Keratinocyte (primary cell): Measurements from ENCODE around the gene E4F1. TPM values are rescaled to one million over a fixed set of nuclear protein-coding genes. Genes with fewer than 3 reads are reported as not detected.

ENCODE experiments used
- DNase-seq: peaks from one replicate; pipeline ENCODE4 v3.0.0-alpha.2; 2011; ENCODE audit warnings: low read depth, missing footprints, low spot score
- FAIRE-seq: peaks from 2 replicates; lab custom pipeline; 2011; peaks lifted over from hg19 to GRCh38; lab: Jason Lieb, UNC
- H2AFZ ChIP-seq: 2 replicates; pipeline ENCODE4 v1.6.0; 2012; ENCODE audit warnings: low read length, control low read depth, inconsistent platforms; ENCODE audit not compliant: control insufficient read depth
- H3K27ac ChIP-seq: 2 replicates; pipeline ENCODE4 v1.5.1; 2011; ENCODE audit warnings: low read length; ENCODE audit not compliant: control insufficient read depth, insufficient read depth
- H3K27me3 ChIP-seq: 3 replicates; pipeline ENCODE4 v1.6.0; 2011; ENCODE audit warnings: low read length; ENCODE audit not compliant: control insufficient read depth, insufficient read depth; ENCODE audit errors: extremely low read depth
- H3K36me3 ChIP-seq, 2 experiments: 2 replicates in 1 of 2; 3 replicates in 1 of 2; pipeline ENCODE4 v1.5.1; 2011; ENCODE audit warnings: low read length in 2 of 2, mild to moderate bottlenecking in 1 of 2; ENCODE audit not compliant: control insufficient read depth in 2 of 2, insufficient read depth in 2 of 2; ENCODE audit errors: extremely low read depth in 1 of 2
- H3K4me1 ChIP-seq: 3 replicates; pipeline ENCODE4 v1.5.1; 2011; ENCODE audit warnings: low read length; ENCODE audit not compliant: control insufficient read depth, insufficient read depth; ENCODE audit errors: extremely low read depth
- H3K4me2 ChIP-seq: 3 replicates; pipeline ENCODE4 v1.6.0; 2011; ENCODE audit warnings: low read depth, low read length; ENCODE audit not compliant: control insufficient read depth, insufficient read depth; ENCODE audit errors: extremely low read depth
- H3K4me3 ChIP-seq, 3 experiments: fragments of 200-600 bp in 1 of 3; sonication (generic) in 1 of 3; 2 replicates in 2 of 3; 3 replicates in 1 of 3; pipeline ENCODE4 v1.5.1; 2011 to 2016; ENCODE audit warnings: low read length in 3 of 3, mild to moderate bottlenecking in 3 of 3, control low read depth in 2 of 3, inconsistent platforms in 1 of 3, low read depth in 1 of 3, mixed read lengths in 1 of 3, mixed run types in 1 of 3, moderate library complexity in 1 of 3; ENCODE audit not compliant: control insufficient read depth in 2 of 3, insufficient read depth in 2 of 3; ENCODE audit errors: extremely low read depth in 1 of 3
- H3K79me2 ChIP-seq: 2 replicates; pipeline ENCODE4 v1.6.0; 2012; ENCODE audit warnings: low read length; ENCODE audit not compliant: control insufficient read depth, insufficient read depth
- H3K9ac ChIP-seq: 3 replicates; pipeline ENCODE4 v1.6.0; 2011; ENCODE audit warnings: low read length; ENCODE audit not compliant: control insufficient read depth, insufficient read depth; ENCODE audit errors: extremely low read depth
- H3K9me1 ChIP-seq: 3 replicates; pipeline ENCODE4 v1.6.0; 2011; ENCODE audit warnings: low read length; ENCODE audit not compliant: control insufficient read depth, insufficient read depth; ENCODE audit errors: extremely low read depth
- H3K9me3 ChIP-seq: 2 replicates; pipeline ENCODE4 v1.5.1; 2012; ENCODE audit warnings: low read depth, low read length; ENCODE audit not compliant: control insufficient read depth
- H4K20me1 ChIP-seq: 3 replicates; pipeline ENCODE4 v1.6.0; 2011; ENCODE audit warnings: low read length; ENCODE audit not compliant: control insufficient read depth, insufficient read depth; ENCODE audit errors: extremely low read depth
- CTCF ChIP-seq, 3 experiments: IDR thresholded peaks in 1 of 3; conservative IDR thresholded peaks in 1 of 3; optimal IDR thresholded peaks in 1 of 3; 2 replicates in 2 of 3; 3 replicates in 1 of 3; pipeline versions ENCODE3 to v1.5.1; 2011; ENCODE audit warnings: low read length in 3 of 3, mild to moderate bottlenecking in 3 of 3, moderate library complexity in 2 of 3, control low read depth in 1 of 3, inconsistent platforms in 1 of 3; ENCODE audit not compliant: insufficient read depth in 2 of 3; ENCODE audit errors: extremely low read depth in 1 of 3
- EZH2 ChIP-seq: IDR thresholded peaks from one replicate; pipeline ENCODE4 v1.6.1; 2012; ENCODE audit warnings: inconsistent platforms, mild to moderate bottlenecking, low read length, moderate library complexity
- dilution Hi-C: fragments of 300-500 bp; cut with MboI; formaldehyde crosslinking; loops from one replicate; pipeline ENCODE4 v1.7.0; 2020; ENCODE audit warnings: low sequenced_read_pairs; ENCODE audit not compliant: extremely low pct_ligation_motif_present
- polyA plus RNA-seq, 5 experiments: library from polyadenylated mRNA; depleted of rRNA in 3 of 5; stranded (reverse) in 3 of 5; stranded (forward) in 1 of 5; unstranded in 1 of 5; fragments of >200 nt; gene quantifications; 1 replicate in 1 of 5; 2 replicates in 3 of 5; 3 replicates in 1 of 5; pipeline versions ENCODE4 v1.2.1 to v1.2.3, GENCODE V29; 2011 to 2012; ENCODE audit warnings: missing spikeins in 2 of 5, low read depth in 1 of 5, low replicate concordance in 1 of 5

The E4F1 gene
- polyA plus RNA-seq, 1 donor (not counting 4 experiments of a cell fraction or from before 2014, with no cell fraction given), result 10.5 TPM

- H3K9me3 ChIP-seq, result no peaks in the 10 kb centered on the region
- dilution Hi-C loops, result no loop called here
- DNase-seq (no peak), FAIRE-seq (no peak)
- peak within 1 kb of the TSS; percentile 92 for H3K9ac ChIP-seq
- peaks cover 20% of the 10 kb centered on the region for H3K79me2 ChIP-seq
- peak within 1 kb of the TSS; percentile 96 for H3K4me2 ChIP-seq
- H3K27ac ChIP-seq, result peak within 1 kb of the TSS; percentile 90
- H3K36me3 ChIP-seq, result peaks cover 0 to 15% of the 10 kb centered on the region in 2 experiments
- H3K4me1 ChIP-seq, result peaks cover 13% of the 10 kb centered on the region
- no peaks in the 10 kb centered on the region for H3K27me3 ChIP-seq
- no peaks in the 10 kb centered on the region for H3K9me1 ChIP-seq
- H2AFZ ChIP-seq, result peak within 1 kb of the TSS; percentile 89
- peak within 1 kb of the TSS; percentile 61 to 93 (median 80) for H3K4me3 ChIP-seq
- TF ChIP-seq EZH2 (no peak), CTCF (optimal IDR thresholded peaks at IDR 0.05 in 1 of 3, IDR thresholded peaks at IDR 0.05 in 1 of 3, conservative IDR thresholded peaks at IDR 0.05 in 1 of 3; ENCODE audit: extremely low read depth in 1 of 3, insufficient read depth in 2 of 3, low read length in 3 of 3) (no peak)
- no peaks in the 10 kb centered on the region for H4K20me1 ChIP-seq
Observed at GRCh38 chr16:2214719-2214968, 8.7 kb upstream of the E4F1 start, which contains the start of gene PGP. PGP (minus strand) TSS chr16:2214840; CDS start chr16:2214777, 63 bp downstream.

DNA sequence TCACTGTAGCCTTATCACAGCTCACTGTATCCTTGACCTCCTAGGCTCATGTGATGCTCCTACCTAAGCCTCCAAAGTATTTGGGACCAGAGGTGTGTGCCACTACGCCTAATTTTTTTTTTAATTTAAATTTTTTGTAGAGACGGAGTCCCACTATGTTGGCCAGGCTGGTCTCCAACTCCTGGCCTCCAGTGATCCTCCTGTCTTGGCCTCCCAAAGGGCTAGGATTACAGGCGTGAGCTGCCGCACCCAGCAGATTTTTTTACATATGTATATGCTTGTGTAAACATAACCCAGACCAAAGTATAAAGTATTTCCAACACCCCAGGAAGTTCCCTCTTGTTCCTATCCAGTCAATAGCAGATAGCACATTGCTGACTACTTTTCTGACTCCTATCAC, 7.1 kb upstream of the E4F1 start:
- no peak for TF ChIP-seq CTCF (optimal IDR thresholded peaks at IDR 0.05 in 1 of 3, IDR thresholded peaks at IDR 0.05 in 1 of 3, conservative IDR thresholded peaks at IDR 0.05 in 1 of 3; ENCODE audit: extremely low read depth in 1 of 3, insufficient read depth in 2 of 3, low read length in 3 of 3)
- no peak for TF ChIP-seq EZH2
- Histone ChIP-seq H3K79me2 (peaks cover 20% of the 10 kb centered on the region), H3K4me2 (no peak overlapping the region), H3K9me1 (no peaks in the 10 kb centered on the region), H3K27me3 (no peaks in the 10 kb centered on the region), H3K4me1 (peaks cover 13% of the 10 kb centered on the region), H3K9ac (no peak overlapping the region), H3K27ac (no peak overlapping the region), H3K9me3 (no peaks in the 10 kb centered on the region), H3K4me3 (no peak overlapping the region), H4K20me1 (no peaks in the 10 kb centered on the region), H2AFZ (no peak overlapping the region), H3K36me3 (peaks cover 0 to 15% of the 10 kb centered on the region in 2 experiments)
- dilution Hi-C loops, result no loop called here
- FAIRE-seq (no peak), DNase-seq (no peak)
